ENCODE data around the gene IL23A.
"Not testable (repeated sequence)": the region's sequence is repeated elsewhere in the genome, so short reads cannot be mapped to it uniquely, and the experiment has no call there.

Gene IL23A

GRCh38 chr12:56338308-56339157 lies at the start of gene IL23A:
Gene IL23A (plus strand): TSS chr12:56338884. CDS start chr12:56339045, 161 bp downstream.
- DNase-seq, result no peak

- DNase-seq, result no peak
Measured at GRCh38 chr12:56293795-56294194, 44.9 kb upstream of the IL23A start.

- no peak for DNase-seq
Measured at GRCh38 chr12:56296295-56296694, 42.4 kb upstream of the IL23A start.

GRCh38 chr12:56297400-56297799 lies 41.3 kb upstream of the IL23A start:
- DNase-seq, result no peak

- DNase-seq, result no peak
Measured at GRCh38 chr12:56298828-56299227, 39.9 kb upstream of the IL23A start.

GRCh38 chr12:56299308-56299852 lies 39.3 kb upstream of the IL23A start:
- no peak for DNase-seq

- peak; percentile 98 for DNase-seq
Measured at GRCh38 chr12:56299853-56300643, 38.6 kb upstream of the IL23A start, which contains the start of gene CS. Gene CS (minus strand): TSS chr12:56300330. CDS start chr12:56300201, 129 bp downstream.

GRCh38 chr12:56300644-56301464 lies 37.8 kb upstream of the IL23A start:
- no peak for DNase-seq

- DNase-seq, result no peak
Measured at GRCh38 chr12:56304276-56304675, 34.4 kb upstream of the IL23A start.

GRCh38 chr12:56304872-56305590 lies 33.7 kb upstream of the IL23A start:
- no peak for DNase-seq

GRCh38 chr12:56307221-56307965 lies 31.3 kb upstream of the IL23A start:
- no peak for DNase-seq

GRCh38 chr12:56308714-56309113 lies 30.0 kb upstream of the IL23A start:
- DNase-seq, result no peak

GRCh38 chr12:56311003-56311402 lies 27.7 kb upstream of the IL23A start:
- DNase-seq, result no peak

- DNase-seq, result no peak
Measured at GRCh38 chr12:56315249-56315621, 23.4 kb upstream of the IL23A start.

- peak; percentile 99 for DNase-seq
Measured at GRCh38 chr12:56315622-56316473, 22.8 kb upstream of the IL23A start, which contains the start of gene CNPY2. Gene CNPY2 (minus strand): TSS chr12:56315988. CDS start chr12:56315217, 771 bp downstream.

- DNase-seq, result no peak
Measured at GRCh38 chr12:56317675-56318074, 21.0 kb upstream of the IL23A start.

GRCh38 chr12:56321027-56321426 lies 17.7 kb upstream of the IL23A start:
- no peak for DNase-seq

- DNase-seq, result not testable (repeated sequence)
Measured at GRCh38 chr12:56321610-56322009, 17.1 kb upstream of the IL23A start.

- DNase-seq, result no peak
Measured at GRCh38 chr12:56324206-56324605, 14.5 kb upstream of the IL23A start.

GRCh38 chr12:56326126-56326525 lies 12.6 kb upstream of the IL23A start:
- DNase-seq, result no peak
